Activated CD4-positive, alpha-beta T cell treated with anti-CD3 and anti-CD28 coated beads for 48 hours (primary cell): ENCODE data around the gene PPP1R1B.
A peak's percentile ranks its signal among the peaks of the same experiment; 100 is the strongest.

Source experiments
- DNase-seq: peaks from one replicate; pipeline ENCODE4 v3.0.0-alpha.2; 2020

Gene PPP1R1B

GRCh38 chr17:39658760-39659159, 32.0 kb downstream of the PPP1R1B start:
- DNase-seq, result no peak

GRCh38 chr17:39659279-39660010, 32.7 kb downstream of the PPP1R1B start:
- DNase-seq, result no peak

- DNase-seq, result no peak
Observed at GRCh38 chr17:39660011-39660360, 33.2 kb downstream of the PPP1R1B start.

GRCh38 chr17:39660397-39661385, 33.9 kb downstream of the PPP1R1B start:
- DNase-seq, result no peak

- DNase-seq, result no peak
Observed at GRCh38 chr17:39661744-39662541, 35.2 kb downstream of the PPP1R1B start.

- DNase-seq, result no peak
Observed at GRCh38 chr17:39662551-39663339, 36.0 kb downstream of the PPP1R1B start.

- no peak for DNase-seq
Observed at GRCh38 chr17:39663340-39663687, 36.6 kb downstream of the PPP1R1B start.

GRCh38 chr17:39663688-39664580, 37.2 kb downstream of the PPP1R1B start:
- DNase-seq, result no peak

GRCh38 chr17:39664581-39665561, 38.1 kb downstream of the PPP1R1B start, which contains the start of gene TCAP:
TSS of gene TCAP (plus strand) at chr17:39665349. CDS start at chr17:39665360, 11 bp downstream.
- no peak for DNase-seq

GRCh38 chr17:39665642-39666224, 39.0 kb downstream of the PPP1R1B start:
- no peak for DNase-seq

- no peak for DNase-seq
Observed at GRCh38 chr17:39666231-39666600, 39.5 kb downstream of the PPP1R1B start.

GRCh38 chr17:39666601-39667261, 40.0 kb downstream of the PPP1R1B start:
- no peak for DNase-seq

GRCh38 chr17:39667262-39667944, 40.7 kb downstream of the PPP1R1B start:
- DNase-seq, result no peak

GRCh38 chr17:39667945-39668924, 41.5 kb downstream of the PPP1R1B start, which contains the start of gene PNMT:
TSS of gene PNMT (plus strand) at chr17:39668453. CDS start at chr17:39668476, 23 bp downstream.
- peak; percentile 83 for DNase-seq

- DNase-seq, result no peak
Observed at GRCh38 chr17:39669897-39670735, 43.4 kb downstream of the PPP1R1B start.

- no peak for DNase-seq
Observed at GRCh38 chr17:39670746-39671145, 44.0 kb downstream of the PPP1R1B start.
